GM19193 (cell line): ENCODE measurements around the gene GRIK3.

Source experiments
- POLR2A ChIP-seq: IDR thresholded peaks from 4 replicates; pipeline ENCODE4 v1.6.1; 2011; ENCODE audit not compliant: insufficient read depth, insufficient read length; ENCODE audit errors: extremely low read depth

The GRIK3 gene

DNA sequence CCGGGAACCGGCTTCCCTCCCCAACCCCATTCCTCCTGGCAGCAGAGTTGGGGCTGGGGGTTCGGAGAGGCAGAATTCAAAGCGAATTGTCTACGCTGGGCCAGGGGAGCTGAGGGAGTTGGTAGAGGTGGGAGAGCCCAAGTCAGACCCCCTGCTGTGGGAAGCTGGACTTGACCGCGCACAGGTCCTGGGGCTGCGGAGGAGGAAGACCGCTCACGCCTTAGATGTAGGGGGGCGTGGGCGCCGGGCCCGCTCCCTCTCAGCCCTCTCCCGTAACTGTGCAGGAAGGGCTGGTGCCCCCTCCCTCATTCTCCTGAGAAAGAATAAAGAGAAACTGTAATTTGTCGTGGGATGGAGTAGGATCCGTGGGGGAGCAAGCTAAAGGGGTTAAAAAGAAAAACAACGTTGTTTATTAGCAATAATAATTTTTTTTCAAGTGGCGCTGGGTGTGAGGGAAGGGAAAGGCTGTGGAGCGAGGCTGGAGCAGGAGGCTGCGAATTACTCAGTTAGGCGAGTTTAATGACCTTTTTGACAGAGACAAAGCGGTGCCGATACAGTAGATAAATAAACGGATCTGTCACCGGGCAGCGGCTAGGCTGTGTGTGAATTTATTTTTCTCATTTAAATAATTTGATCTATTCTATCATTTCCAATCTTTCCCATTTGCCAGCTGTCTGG lies 838 bp upstream of the GRIK3 start:
- no peak for TF ChIP-seq POLR2A

DNA sequence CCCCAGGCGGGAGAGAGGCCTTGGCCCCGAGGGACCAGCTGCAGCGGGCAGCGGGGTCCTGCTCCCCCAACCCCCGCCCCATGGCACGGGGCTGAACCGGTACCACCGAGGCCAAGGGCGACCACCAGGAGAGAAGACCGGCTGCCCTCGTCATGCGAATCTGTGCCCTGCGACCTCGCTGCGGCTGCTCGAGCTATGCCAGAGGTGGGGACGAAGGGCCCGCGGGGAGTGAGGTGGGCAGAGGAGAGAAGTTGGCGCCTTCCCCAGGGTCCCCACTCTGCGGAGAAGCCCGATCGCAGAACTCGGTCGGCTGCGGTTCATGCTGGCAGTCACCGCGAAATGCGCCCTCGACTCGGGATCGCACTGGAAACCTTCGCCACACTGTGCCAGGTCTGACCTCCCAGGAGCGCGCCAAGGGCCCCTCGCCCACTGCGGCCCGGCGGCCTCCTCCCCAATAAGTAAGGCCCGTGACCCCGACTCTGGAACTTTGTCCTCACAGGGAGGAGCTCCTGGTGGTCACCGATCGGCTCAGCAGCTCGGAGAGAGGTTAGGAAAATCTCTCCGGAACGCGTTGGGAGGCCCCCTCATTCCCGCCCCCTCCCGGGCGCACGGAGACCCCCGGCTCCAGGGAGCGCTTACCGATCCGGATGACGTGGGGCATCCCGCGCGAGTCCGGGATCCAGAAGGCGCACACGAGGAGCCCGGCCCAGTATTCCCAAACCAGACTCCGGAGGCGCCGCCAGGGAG lies 787 bp downstream of the GRIK3 start:
- no peak for TF ChIP-seq POLR2A

DNA sequence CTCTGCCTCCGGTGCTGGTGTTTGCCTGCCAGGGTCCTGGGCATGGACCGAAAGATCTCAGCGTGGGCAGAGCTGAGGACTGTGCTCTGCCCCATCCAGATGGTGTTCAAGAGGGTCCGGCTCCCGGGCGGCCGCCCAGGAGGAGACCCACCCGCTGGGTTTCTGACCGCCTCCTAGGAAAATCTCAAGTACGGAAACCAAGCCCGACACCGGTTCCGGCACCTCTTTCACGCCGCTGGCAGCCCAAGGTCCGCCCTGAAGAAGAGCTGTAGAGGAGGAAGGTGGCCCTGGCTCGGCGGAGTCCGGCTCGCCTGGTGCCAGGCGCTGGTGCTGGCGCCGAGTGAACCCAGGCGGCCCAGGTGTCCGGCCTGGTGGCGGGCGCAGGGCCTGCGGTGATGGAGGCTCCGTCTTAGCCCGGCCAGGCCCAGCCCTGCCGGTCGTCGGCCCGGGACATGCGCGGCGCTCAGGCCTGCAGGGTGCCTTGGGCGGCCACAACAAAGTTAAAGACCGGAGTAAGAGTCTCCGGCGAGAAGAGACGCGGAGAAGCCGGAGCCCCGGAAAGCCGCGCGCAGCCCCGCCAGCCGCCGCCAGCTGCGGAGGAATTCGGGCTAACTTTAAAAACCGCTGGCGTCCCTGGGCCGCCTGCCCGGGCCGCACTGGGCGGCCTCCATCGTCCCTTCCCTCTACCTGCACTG lies 1.5 kb downstream of the GRIK3 start:
- TF ChIP-seq POLR2A, result no peak

- no peak for TF ChIP-seq POLR2A
Observed at GRCh38 chr1:37031871-37032270, 2.4 kb downstream of the GRIK3 start.

GRCh38 chr1:37031429-37031828 lies 2.9 kb downstream of the GRIK3 start:
- TF ChIP-seq POLR2A, result no peak

- TF ChIP-seq POLR2A, result no peak
Observed at GRCh38 chr1:37028981-37029617, 5.2 kb downstream of the GRIK3 start.

- no peak for TF ChIP-seq POLR2A
Observed at GRCh38 chr1:37021502-37021901, 12.8 kb downstream of the GRIK3 start.

DNA sequence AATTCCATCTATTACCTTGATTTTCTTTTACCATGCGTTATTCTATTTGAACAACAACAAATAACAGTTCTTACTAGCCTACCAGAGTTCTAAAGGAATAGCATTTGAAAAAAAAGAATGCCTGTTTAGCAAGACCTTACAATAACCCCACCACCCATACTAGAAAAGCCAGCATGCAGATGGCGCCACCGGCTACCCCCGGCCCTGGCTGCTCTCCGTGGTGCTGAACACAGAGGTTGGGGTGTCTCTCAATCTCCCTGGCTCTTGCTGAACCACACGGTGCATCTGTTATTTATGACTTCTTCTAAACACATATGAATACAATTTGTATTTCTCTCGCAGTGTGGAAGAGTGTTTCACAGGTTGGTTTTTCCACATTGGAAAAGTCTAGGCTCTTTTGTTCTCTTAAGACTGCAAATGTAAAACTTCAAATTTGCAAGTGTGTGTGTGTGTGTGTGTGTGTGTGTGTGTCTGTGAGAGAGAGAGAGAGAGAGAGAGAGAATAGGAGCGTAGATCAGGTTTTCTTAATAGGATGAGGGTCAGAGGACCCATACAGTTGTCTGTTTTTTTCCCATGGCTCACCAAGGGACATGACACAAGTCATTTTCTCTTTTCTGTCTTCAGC lies 13.6 kb downstream of the GRIK3 start:
- no peak for TF ChIP-seq POLR2A

- TF ChIP-seq POLR2A, result no peak
Observed at GRCh38 chr1:37018510-37018909, 15.8 kb downstream of the GRIK3 start.

- no peak for TF ChIP-seq POLR2A
Observed at GRCh38 chr1:37017720-37018119, 16.6 kb downstream of the GRIK3 start.

DNA sequence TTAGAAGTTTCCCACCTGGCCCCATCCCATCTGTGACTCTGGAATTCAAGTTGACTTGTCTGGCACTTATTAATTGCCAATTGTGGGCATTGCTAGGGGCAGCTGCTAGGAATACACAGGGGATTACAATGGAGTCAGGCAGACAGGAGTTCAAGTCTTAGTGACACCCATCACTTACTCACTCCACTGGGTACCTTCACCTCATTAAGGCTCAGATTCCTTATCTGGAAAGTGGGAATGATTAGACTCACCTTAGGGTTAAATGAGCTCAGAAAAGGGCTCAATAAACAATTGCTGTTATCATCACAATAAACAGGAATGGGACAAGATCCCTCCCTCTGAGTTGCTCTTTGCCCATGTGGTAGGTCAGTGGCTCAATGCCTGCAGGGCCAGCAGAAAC lies 18.2 kb downstream of the GRIK3 start:
- TF ChIP-seq POLR2A, result no peak

- no peak for TF ChIP-seq POLR2A
Observed at GRCh38 chr1:37015713-37016112, 18.6 kb downstream of the GRIK3 start.

DNA sequence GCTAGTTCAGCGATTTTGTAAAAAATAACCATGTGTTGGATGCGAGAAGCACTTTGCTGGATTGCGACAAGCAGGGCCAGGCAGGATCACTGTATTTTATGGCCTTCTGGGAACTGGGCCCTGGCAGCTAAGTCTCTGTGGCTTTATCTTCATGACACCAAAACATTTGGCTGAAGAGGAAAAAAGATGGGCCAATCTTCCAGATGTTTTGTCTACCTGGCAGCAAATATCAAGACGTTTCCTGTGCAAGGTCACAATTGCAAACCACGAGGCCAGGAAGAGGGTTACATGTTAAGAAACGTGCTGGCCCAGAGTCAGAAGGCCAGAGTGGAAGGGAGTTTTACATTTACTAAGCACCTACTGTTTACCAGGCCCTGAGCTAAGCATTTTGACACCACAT lies 22.1 kb downstream of the GRIK3 start:
- TF ChIP-seq POLR2A, result no peak

GRCh38 chr1:37010011-37010410 lies 24.3 kb downstream of the GRIK3 start:
- no peak for TF ChIP-seq POLR2A

DNA sequence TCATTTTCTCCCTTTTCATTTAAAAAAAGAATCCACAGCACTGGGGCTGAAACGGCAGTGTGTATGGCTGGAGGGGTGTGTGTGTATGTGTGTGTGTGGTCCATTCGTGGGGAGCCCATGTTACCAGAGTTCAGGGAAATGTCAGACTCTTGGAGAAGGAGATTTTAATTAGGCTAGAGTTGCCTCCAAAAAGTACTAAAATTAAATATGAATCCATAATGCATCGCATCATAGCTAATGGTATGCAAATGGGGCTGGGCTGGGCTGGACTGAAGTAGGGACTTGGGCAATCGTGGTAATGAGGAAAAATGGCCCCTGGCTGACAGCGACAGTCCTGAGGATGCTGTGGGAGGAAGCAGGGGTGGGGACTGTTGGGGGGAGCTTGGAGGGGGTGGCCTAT lies 24.8 kb downstream of the GRIK3 start:
- no peak for TF ChIP-seq POLR2A
